Measurements from ENCODE around the gene SF3B1.
"Not testable (repeated sequence)": the region's sequence is repeated elsewhere in the genome, so short reads cannot be mapped to it uniquely, and the experiment has no call there.

Gene SF3B1

DNA sequence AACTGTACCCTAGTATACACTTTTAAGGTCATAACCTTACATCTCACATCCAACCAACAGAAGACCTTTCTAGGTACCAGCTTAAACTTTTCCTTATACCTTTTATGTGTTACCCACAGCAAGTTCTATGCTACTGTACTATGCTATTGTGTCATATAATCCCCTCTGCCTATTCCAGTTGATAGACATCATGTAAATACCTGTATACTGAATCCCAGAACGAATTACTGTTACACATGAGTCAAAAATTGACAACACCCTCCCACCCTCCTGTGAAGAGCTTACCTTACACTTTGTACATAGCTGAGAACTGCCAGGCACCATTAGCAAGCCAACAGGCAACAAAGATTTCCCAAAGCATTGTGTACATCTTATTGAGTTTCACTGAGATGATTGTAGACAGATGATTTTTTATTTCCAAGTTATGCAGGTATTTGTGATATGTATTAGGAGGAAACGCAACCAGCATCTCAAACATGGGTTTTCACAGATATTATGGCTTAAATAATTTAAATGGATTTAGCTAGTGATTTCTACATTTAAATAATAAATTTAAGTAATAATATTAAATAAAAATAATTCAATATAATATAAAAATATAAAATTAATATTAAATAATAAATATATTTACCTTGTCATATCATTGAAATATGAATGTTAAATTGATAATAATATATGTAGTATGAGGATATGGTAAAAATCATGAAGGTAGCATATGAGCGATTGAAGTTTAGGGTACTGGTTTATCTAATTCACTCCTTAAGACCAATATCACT, 81.2 kb downstream of the SF3B1 start:
- no peaks in the 10 kb centered on the region for H3K9me3 ChIP-seq (ENCODE audit: control insufficient read depth, low read length)
- no peak overlapping the region for H3K27ac ChIP-seq (ENCODE audit: insufficient read depth, low read length, poor library complexity, severe bottlenecking)
- no peaks in the 10 kb centered on the region for H3K36me3 ChIP-seq (ENCODE audit: control insufficient read depth, insufficient read depth, low read length)
- H3K4me3 ChIP-seq (ENCODE audit: insufficient read depth, low read depth, low read length, poor library complexity, severe bottlenecking) = no peak overlapping the region
- no peaks in the 10 kb centered on the region for H3K27me3 ChIP-seq (replicated peaks; ENCODE audit: control insufficient read depth, insufficient read depth, low read length, poor library complexity, severe bottlenecking)
- no peaks in the 10 kb centered on the region for H3K4me1 ChIP-seq (ENCODE audit: control insufficient read depth, insufficient read depth, low read length, poor library complexity, severe bottlenecking)
- no peak for DNase-seq

DNA sequence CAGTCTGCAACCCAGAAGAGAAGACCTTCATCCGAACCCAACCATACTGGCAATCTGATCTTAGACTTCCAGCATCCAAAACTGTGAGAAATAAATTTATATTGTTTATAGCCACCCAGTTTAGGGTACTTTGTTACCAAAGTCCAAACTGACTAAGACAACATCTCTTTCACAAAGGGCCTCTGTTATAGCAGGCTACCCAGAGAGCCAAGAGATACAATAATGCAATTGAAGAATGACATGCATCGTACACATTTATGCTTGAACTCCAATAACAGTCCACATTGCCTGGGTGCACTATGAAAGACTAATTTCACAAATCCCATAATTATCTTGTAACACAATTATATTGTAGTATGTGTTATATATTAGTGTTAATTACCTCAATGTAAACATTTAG, 85.1 kb downstream of the SF3B1 start:
- no peak overlapping the region for H3K27ac ChIP-seq (ENCODE audit: insufficient read depth, low read length, poor library complexity, severe bottlenecking)
- no peaks in the 10 kb centered on the region for H3K4me1 ChIP-seq (ENCODE audit: control insufficient read depth, insufficient read depth, low read length, poor library complexity, severe bottlenecking)
- no peaks in the 10 kb centered on the region for H3K36me3 ChIP-seq (ENCODE audit: control insufficient read depth, insufficient read depth, low read length)
- H3K4me3 ChIP-seq (ENCODE audit: insufficient read depth, low read depth, low read length, poor library complexity, severe bottlenecking) = no peak overlapping the region
- DNase-seq = no peak
- no peaks in the 10 kb centered on the region for H3K27me3 ChIP-seq (replicated peaks; ENCODE audit: control insufficient read depth, insufficient read depth, low read length, poor library complexity, severe bottlenecking)
- no peaks in the 10 kb centered on the region for H3K9me3 ChIP-seq (ENCODE audit: control insufficient read depth, low read length)

DNA sequence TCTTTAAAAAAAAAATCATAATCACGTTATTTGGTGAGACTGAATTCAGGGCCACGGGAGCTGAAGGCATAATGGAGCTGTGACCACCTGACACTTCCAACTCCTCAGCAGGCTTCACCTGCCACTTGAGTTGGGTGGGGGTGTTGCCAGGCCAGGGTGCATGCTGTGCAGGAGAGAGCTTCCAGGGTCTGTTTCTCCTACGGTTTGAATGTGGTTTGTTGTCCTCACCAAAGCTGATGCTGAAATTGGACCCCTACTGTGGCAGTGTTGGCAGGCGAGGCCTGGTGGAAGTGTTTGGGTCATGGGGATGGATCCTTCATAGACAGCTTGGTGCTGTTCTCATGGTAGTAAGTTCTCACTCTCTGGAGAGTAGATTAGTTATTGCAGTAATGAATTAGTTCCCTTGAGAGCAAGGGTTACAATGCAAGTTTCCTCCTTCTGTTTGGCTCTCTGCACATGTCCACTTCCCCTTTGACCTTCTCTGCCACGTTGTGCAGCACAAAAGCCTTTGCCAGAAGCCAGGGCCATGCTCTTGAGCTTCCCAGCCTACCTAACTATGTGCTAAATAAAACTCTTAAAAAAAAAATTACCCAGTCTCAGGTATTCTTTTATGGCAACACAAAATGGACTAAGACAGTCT, 86.0 kb downstream of the SF3B1 start:
- H3K36me3 ChIP-seq (ENCODE audit: control insufficient read depth, insufficient read depth, low read length) = no peaks in the 10 kb centered on the region
- no peaks in the 10 kb centered on the region for H3K9me3 ChIP-seq (ENCODE audit: control insufficient read depth, low read length)
- no peak overlapping the region for H3K4me3 ChIP-seq (ENCODE audit: insufficient read depth, low read depth, low read length, poor library complexity, severe bottlenecking)
- no peaks in the 10 kb centered on the region for H3K4me1 ChIP-seq (ENCODE audit: control insufficient read depth, insufficient read depth, low read length, poor library complexity, severe bottlenecking)
- no peaks in the 10 kb centered on the region for H3K27me3 ChIP-seq (replicated peaks; ENCODE audit: control insufficient read depth, insufficient read depth, low read length, poor library complexity, severe bottlenecking)
- DNase-seq = no peak
- H3K27ac ChIP-seq (ENCODE audit: insufficient read depth, low read length, poor library complexity, severe bottlenecking) = no peak overlapping the region

DNA sequence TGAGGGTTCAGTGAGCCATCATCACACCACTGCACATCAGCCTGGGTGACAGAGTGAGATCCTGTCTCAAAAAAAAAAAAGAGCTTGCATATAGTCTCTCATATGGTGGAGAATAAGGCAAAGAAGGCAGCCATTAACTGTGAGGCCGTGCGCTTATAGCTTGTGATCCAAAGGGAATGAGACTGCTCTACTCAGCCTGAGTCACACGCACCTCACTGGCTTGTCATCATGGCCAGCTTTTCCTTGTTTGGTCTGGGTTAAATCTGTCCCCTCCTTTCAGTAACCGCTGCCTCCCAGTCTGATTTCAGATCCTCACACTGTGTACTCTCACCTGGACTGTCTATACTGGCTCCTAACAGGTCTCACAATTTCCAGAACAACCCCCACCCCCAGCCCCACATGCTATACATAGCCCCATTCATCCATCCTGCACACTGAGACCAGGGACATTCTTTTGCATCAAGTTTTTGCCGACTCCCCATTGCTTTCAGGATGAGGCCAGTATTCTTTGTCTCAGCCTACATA, 88.9 kb downstream of the SF3B1 start:
- Histone ChIP-seq H3K4me1 (ENCODE audit: control insufficient read depth, insufficient read depth, low read length, poor library complexity, severe bottlenecking) (no peaks in the 10 kb centered on the region), H3K27ac (ENCODE audit: insufficient read depth, low read length, poor library complexity, severe bottlenecking) (no peak overlapping the region), H3K4me3 (ENCODE audit: insufficient read depth, low read depth, low read length, poor library complexity, severe bottlenecking) (no peak overlapping the region), H3K9me3 (ENCODE audit: control insufficient read depth, low read length) (no peaks in the 10 kb centered on the region), H3K36me3 (ENCODE audit: control insufficient read depth, insufficient read depth, low read length) (no peaks in the 10 kb centered on the region), H3K27me3 (replicated peaks; ENCODE audit: control insufficient read depth, insufficient read depth, low read length, poor library complexity, severe bottlenecking) (no peaks in the 10 kb centered on the region)
- DNase-seq = no peak

DNA sequence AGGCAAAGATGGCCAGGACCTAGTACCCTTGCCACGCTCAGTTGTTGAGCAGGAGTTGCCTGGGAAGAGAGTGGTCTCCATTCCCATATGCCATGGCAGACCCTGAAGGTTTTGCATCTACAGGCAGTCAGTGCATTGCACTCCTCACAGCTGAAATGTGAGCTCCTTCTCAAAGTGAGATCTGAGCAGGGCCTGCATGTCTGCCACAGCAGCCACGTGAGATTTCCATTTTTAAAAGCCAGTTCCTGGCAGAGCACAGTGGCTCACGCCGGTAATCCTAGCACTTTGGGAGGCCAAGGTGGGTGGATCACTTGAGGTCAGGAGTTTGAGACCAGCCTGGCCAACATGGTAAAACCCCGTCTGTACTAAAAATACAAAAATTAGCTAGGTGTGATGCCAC, 90.9 kb downstream of the SF3B1 start:
- not testable (repeated sequence) for H3K4me1 ChIP-seq (ENCODE audit: control insufficient read depth, insufficient read depth, low read length, poor library complexity, severe bottlenecking); H3K36me3 ChIP-seq (ENCODE audit: control insufficient read depth, insufficient read depth, low read length); H3K4me3 ChIP-seq (ENCODE audit: insufficient read depth, low read depth, low read length, poor library complexity, severe bottlenecking); DNase-seq; H3K27me3 ChIP-seq (replicated peaks; ENCODE audit: control insufficient read depth, insufficient read depth, low read length, poor library complexity, severe bottlenecking); H3K9me3 ChIP-seq (ENCODE audit: control insufficient read depth, low read length); H3K27ac ChIP-seq (ENCODE audit: insufficient read depth, low read length, poor library complexity, severe bottlenecking)

DNA sequence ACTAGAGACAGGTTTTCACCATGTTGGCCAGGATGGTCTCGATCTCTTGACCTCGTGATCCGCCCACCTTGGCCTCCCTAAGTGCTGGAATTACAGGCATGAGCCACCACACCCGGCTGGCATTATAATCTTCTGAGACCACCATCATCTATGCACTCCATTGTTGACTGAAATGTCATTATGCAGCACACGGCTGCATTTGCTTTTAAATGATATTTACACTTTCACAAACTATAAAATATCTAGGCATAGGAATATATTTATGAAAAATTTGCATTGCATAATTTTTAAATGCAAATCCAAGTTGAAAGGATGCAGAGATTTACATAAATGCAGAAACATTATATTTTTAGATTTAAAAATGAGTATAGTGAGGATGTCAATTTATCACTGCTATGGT, 94.2 kb downstream of the SF3B1 start:
- DNase-seq = no peak
- Histone ChIP-seq H3K27ac (ENCODE audit: insufficient read depth, low read length, poor library complexity, severe bottlenecking) (no peak overlapping the region), H3K27me3 (replicated peaks; ENCODE audit: control insufficient read depth, insufficient read depth, low read length, poor library complexity, severe bottlenecking) (no peaks in the 10 kb centered on the region), H3K4me3 (ENCODE audit: insufficient read depth, low read depth, low read length, poor library complexity, severe bottlenecking) (no peak overlapping the region), H3K36me3 (ENCODE audit: control insufficient read depth, insufficient read depth, low read length) (no peaks in the 10 kb centered on the region), H3K4me1 (ENCODE audit: control insufficient read depth, insufficient read depth, low read length, poor library complexity, severe bottlenecking) (no peaks in the 10 kb centered on the region), H3K9me3 (ENCODE audit: control insufficient read depth, low read length) (no peaks in the 10 kb centered on the region)

Data from effector memory CD4-positive, alpha-beta T cell (primary cell).